Glutamatergic neuron (in vitro differentiated cells): Measurements from ENCODE around the gene SPTSSB. TPM values are rescaled to one million over a fixed set of nuclear protein-coding genes. Genes with fewer than 3 reads are reported as not detected.

Experiments
- DNase-seq: peaks from one replicate; pipeline ENCODE4 v3.0.0; 2022
- H3K27ac Mint-ChIP-seq: one replicate; pipeline ENCODE4 v1.8.0; 2020; ENCODE audit warnings: mild to moderate bottlenecking, mixed read lengths, inconsistent platforms; ENCODE audit not compliant: unreplicated experiment
- H3K27me3 Mint-ChIP-seq: one replicate; pipeline ENCODE4 v1.8.0; 2020; ENCODE audit warnings: mild to moderate bottlenecking, moderate library complexity, mixed read lengths, inconsistent platforms; ENCODE audit not compliant: unreplicated experiment
- H3K36me3 Mint-ChIP-seq: one replicate; pipeline ENCODE4 v1.8.0; 2020; ENCODE audit warnings: mild to moderate bottlenecking, mixed read lengths, inconsistent platforms; ENCODE audit not compliant: unreplicated experiment
- H3K4me1 Mint-ChIP-seq: one replicate; pipeline ENCODE4 v1.8.0; 2020; ENCODE audit warnings: mild to moderate bottlenecking, low read depth, mixed read lengths, inconsistent platforms; ENCODE audit not compliant: unreplicated experiment
- H3K4me3 Mint-ChIP-seq: one replicate; pipeline ENCODE4 v1.8.0; 2020; ENCODE audit warnings: mild to moderate bottlenecking, mixed read lengths, inconsistent platforms; ENCODE audit not compliant: unreplicated experiment
- H3K9me3 Mint-ChIP-seq: one replicate; pipeline ENCODE4 v1.8.0; 2020; ENCODE audit warnings: mild to moderate bottlenecking, moderate library complexity, mixed read lengths, inconsistent platforms; ENCODE audit not compliant: unreplicated experiment
- total RNA-seq: library from RNA; stranded (reverse); fragmentation: NEBNext Ultra II Directional; extraction: Animal tissue kit (Norgen Biotek cat#: 25700); gene quantifications from one replicate; pipeline ENCODE4 v1.2.1, GENCODE V29; 2021; ENCODE audit not compliant: unreplicated experiment
- TF ChIP-seq, protein P1 (sequence below): fragments of 200-600 bp; sonication (generic); IDR thresholded peaks from one replicate; pipeline ENCODE4 v1.5.0; 2021; ENCODE audit not compliant: partially characterized antibody, unreplicated experiment

SPTSSB gene
- total RNA-seq, 1 donor from 2014 or later = 1.9 TPM

DNA sequence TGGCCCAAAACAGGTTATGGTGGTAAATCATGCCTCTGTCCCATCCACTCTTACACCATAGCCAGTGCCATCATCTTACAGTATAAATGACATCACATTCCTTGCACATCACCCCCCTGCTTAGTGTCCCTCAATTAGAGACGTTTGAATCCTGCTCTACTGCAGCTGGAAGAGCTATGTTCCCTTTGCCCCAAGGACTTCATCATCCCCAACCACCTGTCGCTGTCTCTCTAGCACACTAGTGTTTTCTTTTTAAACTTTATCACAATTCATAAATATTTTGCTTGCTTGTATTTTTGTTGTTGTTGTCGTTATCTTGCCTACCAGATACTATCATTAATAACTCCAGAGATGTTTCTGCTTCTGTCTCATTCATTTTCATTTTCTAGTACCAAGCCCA is 28.7 kb downstream of the SPTSSB start:
- H3K27ac Mint-ChIP-seq = no peak overlapping the region
- no peaks in the 10 kb centered on the region for H3K9me3 Mint-ChIP-seq
- TF ChIP-seq, protein P1, sequence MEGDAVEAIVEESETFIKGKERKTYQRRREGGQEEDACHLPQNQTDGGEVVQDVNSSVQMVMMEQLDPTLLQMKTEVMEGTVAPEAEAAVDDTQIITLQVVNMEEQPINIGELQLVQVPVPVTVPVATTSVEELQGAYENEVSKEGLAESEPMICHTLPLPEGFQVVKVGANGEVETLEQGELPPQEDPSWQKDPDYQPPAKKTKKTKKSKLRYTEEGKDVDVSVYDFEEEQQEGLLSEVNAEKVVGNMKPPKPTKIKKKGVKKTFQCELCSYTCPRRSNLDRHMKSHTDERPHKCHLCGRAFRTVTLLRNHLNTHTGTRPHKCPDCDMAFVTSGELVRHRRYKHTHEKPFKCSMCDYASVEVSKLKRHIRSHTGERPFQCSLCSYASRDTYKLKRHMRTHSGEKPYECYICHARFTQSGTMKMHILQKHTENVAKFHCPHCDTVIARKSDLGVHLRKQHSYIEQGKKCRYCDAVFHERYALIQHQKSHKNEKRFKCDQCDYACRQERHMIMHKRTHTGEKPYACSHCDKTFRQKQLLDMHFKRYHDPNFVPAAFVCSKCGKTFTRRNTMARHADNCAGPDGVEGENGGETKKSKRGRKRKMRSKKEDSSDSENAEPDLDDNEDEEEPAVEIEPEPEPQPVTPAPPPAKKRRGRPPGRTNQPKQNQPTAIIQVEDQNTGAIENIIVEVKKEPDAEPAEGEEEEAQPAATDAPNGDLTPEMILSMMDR = no peak
- no peaks in the 10 kb centered on the region for H3K36me3 Mint-ChIP-seq
- peaks cover 11% of the 10 kb centered on the region for H3K4me1 Mint-ChIP-seq
- H3K4me3 Mint-ChIP-seq = no peak overlapping the region
- no peaks in the 10 kb centered on the region for H3K27me3 Mint-ChIP-seq
- no peak for DNase-seq

DNA sequence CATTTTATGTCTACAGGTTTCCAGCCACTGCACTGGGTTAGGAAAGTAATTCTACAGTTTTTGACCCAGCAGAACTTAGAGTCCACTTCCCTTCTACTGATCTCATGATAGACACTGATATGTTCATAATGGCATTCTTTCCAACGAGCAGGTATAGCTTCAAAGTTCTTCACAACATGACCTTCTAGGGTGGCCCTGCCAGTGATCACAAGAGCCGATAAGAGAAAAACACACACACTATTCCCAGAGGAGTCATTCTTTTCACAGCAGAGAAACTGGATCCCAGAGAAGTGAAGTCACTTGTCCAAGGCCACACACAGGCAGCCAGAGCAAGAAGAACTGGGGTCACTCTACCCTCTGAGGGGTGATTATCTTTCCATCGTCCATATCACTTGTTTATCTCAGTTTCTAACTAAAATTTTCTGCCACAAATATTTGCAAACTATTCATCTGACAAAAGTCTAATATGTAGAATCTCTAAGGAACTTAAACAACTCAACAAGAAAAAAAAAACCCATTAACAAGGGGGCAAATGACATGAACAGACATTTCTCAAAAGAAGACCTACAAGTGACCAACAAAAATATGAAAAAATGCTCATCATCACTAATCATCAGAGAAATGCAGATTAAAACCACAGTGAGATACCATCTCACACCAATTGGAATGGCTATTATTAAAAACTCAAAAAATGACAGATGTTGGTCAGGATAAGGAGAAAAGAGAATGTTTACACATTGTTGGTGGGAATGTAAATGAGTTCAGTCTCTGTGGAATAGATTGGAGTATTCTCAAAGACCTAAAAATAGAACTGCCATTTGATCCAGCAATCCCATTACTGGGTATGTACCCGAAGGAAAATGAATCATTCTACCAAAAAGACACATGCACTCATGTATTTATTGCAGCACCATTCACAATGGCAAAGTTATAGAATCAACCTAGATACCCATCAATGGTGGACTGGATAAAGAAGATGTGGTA is 31.5 kb downstream of the SPTSSB start:
- Mint-ChIP-seq H3K36me3 (no peaks in the 10 kb centered on the region), H3K9me3 (no peaks in the 10 kb centered on the region), H3K27me3 (peaks cover 3% of the 10 kb centered on the region), H3K4me3 (no peak overlapping the region), H3K4me1 (peaks cover 11% of the 10 kb centered on the region), H3K27ac (no peak overlapping the region)
- DNase-seq = no peak
- TF ChIP-seq, protein P1 = no peak

DNA sequence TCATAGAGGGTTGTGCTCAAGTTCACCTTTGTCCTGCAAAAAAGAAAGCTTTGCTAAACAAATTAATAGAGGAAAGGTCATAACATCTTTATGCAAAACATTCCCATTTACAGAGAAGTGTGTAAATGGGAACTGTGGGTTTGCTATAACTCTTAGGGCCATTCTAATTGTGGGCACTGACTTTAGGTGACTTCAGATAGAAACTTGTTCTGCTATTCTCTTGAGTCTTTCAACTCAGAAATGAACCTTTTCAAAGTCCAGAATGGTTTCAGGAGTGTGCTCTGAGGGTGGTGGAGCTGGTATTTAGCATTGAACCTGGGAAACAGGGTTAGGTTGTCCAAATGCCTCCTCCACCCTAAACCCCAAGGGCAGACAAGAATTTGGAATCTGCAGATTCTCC is 34.0 kb downstream of the SPTSSB start:
- peaks cover 11% of the 10 kb centered on the region for H3K4me1 Mint-ChIP-seq
- no peaks in the 10 kb centered on the region for H3K36me3 Mint-ChIP-seq
- H3K4me3 Mint-ChIP-seq = no peak overlapping the region
- no peak overlapping the region for H3K27ac Mint-ChIP-seq
- no peak for DNase-seq
- H3K27me3 Mint-ChIP-seq = peaks cover 3% of the 10 kb centered on the region
- TF ChIP-seq, protein P1 = no peak
- no peaks in the 10 kb centered on the region for H3K9me3 Mint-ChIP-seq

DNA sequence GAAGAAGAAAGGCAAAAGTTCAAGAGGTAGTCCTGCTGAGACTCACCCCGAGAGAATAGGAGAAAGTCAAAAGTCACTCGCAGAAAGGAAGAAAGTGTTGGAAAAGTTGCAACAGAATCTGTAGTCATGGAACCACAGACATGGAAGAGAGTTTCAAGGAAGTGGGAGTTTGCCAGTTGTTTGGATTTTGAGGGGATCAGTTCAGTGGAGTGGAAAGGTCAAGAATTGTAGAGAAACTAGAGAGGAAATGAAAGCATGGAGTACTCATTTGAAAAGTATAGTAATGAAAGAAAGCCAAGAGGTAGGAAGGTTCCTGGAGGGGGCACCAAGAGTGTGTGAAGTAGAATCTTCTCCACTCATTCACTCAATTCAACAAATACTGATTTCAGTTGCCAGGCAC is 34.7 kb downstream of the SPTSSB start:
- H3K4me1 Mint-ChIP-seq = peaks cover 11% of the 10 kb centered on the region
- H3K4me3 Mint-ChIP-seq = no peak overlapping the region
- H3K27me3 Mint-ChIP-seq = peaks cover 3% of the 10 kb centered on the region
- TF ChIP-seq, protein P1 = no peak
- no peak for DNase-seq
- H3K27ac Mint-ChIP-seq = no peak overlapping the region
- no peaks in the 10 kb centered on the region for H3K36me3 Mint-ChIP-seq
- H3K9me3 Mint-ChIP-seq = no peaks in the 10 kb centered on the region

DNA sequence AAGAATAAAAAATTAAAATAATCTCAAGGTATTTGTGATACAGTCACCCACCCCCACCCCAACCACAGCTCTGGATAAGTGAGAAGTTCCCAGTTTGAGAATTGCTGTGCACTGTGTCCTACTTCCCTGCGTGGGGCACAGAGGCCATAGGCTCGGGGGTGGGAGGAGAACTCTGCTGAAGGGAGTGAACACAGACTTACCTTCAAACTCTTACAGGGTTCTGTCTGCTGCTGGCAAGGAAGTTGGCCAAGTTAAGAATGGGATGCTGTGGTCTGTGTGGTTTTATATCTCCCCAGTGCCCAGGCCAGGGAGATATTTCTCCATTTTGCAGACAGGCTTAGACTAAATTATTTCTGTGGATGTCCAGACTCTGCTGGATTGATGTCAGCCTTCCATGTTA is 37.6 kb downstream of the SPTSSB start:
- no peaks in the 10 kb centered on the region for H3K36me3 Mint-ChIP-seq
- TF ChIP-seq, protein P1 = no peak
- H3K4me1 Mint-ChIP-seq = no peaks in the 10 kb centered on the region
- H3K4me3 Mint-ChIP-seq = no peak overlapping the region
- H3K27ac Mint-ChIP-seq = no peak overlapping the region
- DNase-seq = no peak
- H3K27me3 Mint-ChIP-seq = peaks cover 3% of the 10 kb centered on the region
- H3K9me3 Mint-ChIP-seq = no peaks in the 10 kb centered on the region
